Stimulated activated CD8-positive, alpha-beta memory T cell treated with anti-CD3 and anti-CD28 coated beads, Interleukin-4, amount 100 ng/mL, for 24 hours (primary cell): Measurements from ENCODE around the gene GRIK2.

Source experiments
- DNase-seq: peaks from one replicate; pipeline ENCODE4 v3.0.0-alpha.2; 2020; ENCODE audit warnings: low read depth

The GRIK2 gene

DNA sequence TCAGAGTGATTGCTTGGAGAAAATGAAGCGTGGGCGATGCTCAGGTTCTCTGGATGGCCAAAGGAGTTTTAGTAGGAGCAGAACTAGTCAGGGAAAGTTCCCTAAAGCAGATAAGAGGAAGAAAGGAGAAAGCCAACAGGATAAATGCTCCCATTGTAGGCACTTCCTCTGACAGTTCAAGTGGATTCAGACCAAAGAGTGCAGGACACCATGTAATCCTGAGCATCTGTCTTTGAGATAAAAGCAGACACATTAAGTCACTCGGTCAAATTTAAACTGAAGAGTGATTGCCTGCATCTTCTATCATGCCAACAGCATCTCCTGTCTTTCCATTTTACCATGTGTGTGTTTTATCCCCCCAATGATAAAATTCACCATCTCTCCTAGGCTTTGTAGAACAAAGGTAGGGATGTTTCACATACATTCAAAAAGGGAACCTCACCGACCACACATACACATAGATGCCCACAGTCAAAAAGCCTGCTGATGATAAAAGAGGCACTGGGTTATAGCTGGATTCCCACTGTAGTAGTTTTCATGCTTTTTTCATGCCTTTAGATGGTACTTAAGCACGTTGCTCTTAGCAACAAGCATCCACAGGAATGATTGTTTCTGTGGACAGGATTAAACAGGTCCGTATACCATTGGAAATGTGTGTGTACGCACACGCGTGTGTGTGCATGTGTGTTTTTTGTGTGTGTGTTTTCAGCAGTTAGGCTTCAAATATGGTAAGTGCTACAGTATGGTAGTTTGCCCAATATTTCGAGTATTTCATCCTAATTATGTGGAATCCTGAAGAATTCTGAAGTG is 7.0 kb downstream of the GRIK2 start:
- DNase-seq = no peak

DNA sequence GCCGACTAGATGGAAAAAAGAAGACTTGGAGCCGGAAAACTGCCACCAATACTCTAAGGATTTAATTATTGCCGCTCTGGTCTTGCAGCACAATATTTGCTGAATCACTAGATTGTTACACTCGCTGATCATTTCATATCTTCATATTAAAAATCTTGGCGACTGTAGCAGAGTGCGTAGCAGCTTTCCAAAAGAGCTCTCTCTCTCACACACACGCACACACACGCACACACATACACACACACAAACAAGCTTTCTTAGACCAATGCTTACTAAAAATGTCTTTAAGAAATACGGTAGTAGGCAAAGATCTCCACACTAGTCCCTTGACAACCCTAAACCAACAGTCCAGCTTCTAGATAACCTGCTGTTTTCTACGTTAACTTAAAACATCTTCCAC is 7.7 kb downstream of the GRIK2 start:
- DNase-seq = no peak

DNA sequence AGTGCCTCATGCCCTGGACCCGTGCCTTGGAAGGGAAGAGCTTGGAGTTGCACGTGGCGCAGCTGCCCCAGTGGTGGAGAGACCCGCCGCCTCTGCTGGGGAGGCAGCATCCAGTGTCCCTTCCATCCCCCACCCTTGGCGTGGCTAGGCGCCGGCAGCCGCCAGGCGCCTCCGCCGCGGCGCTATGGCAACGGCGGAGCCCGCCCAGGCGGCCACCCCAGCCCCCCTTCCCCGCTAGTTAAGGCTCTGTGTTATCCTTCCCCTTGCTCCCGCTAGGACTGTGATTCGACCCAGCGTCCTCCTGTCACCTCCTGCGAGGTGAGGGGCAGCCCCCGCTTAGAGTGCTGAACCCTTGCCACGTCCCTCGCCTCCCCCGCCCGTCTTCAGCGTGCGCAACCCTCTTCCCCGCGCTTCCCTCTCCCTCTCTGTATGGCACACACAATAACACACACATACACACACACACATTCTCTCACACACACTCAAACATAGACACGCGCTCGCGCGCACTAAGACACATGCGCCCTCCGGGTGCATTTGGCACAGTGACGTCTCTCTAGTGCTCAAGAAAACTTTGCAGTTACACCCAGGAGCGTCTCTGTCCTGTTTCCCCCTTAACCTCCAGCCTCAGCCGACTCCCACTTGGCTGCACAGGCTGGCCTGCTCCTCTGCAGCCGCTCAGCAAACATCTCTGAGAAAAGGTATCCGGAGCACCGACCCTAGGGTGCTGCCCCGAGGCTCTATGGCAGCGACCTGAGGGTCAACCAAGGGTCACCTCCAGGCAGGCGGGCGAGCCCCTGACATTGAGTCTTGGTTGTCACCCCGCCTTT is 8.5 kb downstream of the GRIK2 start:
- DNase-seq = no peak

DNA sequence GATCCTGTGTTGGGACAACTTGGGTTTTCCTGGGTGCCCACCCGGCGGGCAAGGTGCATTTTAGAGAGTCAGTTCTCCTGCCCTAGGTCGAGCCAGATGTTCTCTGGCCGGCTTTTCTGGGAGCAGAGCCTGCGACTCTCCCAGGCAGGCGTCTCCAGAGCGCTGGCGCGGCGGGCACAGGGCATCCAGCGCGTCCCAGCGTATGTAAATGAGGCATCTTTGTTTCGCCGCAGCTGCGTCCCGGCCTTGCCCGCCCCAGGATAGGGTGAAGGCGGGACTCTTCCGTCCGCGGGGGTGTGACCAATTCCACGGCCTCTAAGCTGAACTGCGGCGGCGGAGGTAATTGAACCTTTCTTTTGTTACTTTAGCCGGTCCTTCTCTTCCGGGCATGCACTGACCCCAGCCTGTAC is 9.1 kb downstream of the GRIK2 start:
- no peak for DNase-seq

DNA sequence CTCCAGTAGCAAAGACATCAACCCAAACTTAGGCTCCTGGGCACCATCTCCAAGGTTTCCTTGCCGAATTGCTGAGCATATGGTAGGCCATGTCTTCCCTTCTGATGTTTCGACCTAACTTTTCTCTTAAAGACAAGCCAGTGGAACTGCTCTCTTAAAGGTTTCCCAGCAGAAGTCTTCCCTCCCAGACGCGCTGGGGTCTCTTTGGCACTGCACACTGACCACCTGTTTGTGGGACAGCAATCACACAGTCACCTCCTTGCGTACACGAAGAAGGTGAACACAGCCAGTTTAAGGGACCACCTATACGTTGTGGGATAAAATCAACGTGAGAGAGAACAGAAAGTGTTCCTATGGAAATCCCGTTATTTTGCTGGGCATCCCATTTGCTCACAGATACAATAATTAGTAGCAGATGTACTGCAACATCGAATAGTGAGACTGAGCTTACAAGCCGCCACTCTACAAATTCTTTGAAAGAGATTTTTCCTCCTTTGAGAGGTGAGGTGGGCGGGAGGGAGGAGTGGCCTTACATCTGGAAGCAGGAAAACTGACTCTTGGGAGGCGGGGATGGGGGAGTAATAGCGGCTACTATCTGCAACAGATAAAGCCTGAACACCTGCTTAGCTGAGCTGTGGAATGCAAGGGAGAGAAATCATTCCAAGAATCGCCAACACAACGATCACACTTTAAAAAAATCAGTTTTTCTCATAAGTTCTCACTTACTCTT is 9.9 kb downstream of the GRIK2 start:
- DNase-seq = no peak

DNA sequence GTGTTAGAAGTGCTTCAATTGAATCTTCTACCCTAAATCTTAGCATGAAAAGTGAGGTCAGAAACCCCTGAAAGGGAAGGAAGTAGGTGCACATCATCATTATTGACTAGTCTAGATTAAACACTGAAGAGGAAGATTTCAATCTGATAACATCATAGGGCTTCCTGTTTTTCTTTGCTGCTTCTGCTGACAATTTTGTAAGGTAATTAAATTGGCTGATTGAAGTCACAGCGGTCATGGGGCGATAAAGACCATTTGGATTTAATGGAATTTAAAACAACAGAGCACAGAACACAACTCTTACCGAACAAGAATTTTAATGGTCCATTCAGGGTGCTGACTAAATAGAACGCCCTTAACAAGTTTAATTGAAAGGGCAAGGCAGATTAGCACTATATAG is 11.3 kb downstream of the GRIK2 start:
- DNase-seq = no peak

DNA sequence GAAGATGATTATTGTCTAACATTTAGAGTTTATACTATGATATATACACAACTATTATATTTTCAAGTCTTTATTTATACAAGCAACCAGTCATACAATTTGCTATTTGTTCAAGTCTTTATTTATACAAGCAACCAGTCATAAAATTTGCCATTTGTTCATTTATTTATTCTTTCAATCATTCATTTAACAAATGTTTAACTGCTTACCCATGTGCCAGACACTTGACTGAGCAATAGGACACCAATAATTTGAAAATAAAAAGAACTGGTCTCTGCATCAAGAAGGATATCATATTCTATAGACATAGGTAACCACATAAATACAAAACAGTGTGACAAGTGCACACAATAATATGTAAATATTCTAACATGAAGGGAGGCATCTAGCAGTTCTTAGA is 20.3 kb downstream of the GRIK2 start:
- no peak for DNase-seq

DNA sequence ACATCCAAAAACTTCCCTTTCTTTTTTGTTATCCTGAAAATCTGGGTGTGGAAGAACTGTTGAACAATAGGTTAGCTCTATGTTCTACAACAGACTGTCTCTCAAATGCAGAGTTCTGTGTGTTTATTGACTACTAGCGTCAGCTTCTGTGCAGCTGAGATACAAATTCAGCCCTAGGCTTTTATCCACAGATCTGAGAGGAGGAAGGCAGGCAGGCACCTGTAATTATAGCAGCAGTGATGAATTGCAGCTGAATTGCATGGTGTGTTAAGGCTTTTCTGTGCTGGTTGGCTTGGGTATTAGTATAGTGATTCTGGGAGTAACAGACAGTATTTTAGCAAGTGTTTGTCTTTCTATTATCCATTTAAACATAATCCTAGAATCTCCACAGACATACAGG is 24.4 kb downstream of the GRIK2 start:
- DNase-seq = no peak

DNA sequence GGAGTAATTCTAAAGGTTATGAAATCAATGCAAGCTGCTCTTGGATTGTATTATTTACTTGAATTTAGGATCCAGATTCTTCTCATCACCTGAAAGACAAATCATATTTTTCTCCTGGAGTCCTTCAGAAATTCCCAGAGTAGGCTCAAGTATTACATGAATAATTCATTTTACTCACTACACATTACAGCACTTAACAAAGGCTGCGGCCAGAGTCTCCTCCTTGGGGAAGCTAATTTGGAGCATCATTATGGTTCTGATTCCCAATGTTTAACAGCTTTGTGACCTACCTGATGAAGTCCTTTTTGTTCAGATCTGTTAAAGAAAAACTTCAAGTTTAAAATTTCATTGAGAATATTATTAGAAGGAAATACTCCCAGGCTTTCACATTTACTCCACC is 28.7 kb downstream of the GRIK2 start:
- no peak for DNase-seq

DNA sequence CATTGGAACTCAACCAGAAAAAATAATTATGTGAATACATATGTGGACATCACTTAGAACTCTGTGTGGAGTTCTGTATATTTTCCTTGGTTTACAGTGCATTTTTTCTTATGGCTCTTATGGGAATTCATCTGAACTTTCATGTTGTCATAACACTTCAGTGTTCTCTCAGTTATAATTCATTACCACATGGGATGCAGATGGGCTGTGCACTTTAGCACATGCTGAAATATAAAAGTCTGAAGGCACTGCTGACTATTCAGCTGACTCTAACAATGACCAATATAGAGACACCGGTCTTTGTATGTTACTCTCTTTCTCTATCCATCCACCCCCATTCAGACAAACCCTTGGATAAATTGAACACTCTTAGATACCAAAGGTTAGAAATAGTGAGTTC is 29.3 kb downstream of the GRIK2 start:
- no peak for DNase-seq

DNA sequence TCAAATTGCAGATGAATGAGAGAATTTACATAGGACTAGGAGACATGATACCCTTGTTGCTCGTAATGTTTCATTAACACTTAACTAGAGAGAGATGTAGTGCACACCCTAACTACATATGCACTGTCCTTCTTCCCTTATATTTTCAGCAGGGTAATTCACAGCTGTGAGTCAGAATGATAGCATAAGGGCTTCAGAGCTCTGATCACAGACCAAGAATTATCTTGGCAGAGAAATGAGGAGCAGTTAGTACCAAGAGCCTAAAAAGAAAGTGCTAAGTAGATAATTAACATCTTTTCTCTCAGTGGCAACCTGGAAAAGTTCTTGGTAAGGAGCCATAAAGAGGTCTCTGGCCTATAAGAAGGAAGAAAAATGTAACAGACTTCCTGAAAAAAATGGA is 35.8 kb downstream of the GRIK2 start:
- no peak for DNase-seq

DNA sequence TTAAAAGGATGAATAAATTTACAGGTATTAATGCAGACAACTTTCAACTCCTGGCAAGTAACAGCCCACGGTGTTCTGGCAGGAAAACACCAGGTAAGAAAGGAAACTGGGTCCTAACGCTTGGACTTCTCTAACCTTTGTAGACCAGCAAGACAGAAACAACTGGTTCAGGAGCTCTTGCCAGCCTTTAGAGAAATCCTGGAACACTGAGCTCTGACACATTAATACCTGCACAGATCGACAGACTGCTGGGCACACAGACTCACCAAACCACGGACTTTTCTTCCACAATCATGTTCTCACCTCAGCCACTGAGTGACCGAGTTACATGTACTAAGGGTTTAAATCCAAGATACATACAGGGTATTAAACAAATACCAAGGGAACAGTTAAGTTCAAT is 36.3 kb downstream of the GRIK2 start:
- DNase-seq = no peak

DNA sequence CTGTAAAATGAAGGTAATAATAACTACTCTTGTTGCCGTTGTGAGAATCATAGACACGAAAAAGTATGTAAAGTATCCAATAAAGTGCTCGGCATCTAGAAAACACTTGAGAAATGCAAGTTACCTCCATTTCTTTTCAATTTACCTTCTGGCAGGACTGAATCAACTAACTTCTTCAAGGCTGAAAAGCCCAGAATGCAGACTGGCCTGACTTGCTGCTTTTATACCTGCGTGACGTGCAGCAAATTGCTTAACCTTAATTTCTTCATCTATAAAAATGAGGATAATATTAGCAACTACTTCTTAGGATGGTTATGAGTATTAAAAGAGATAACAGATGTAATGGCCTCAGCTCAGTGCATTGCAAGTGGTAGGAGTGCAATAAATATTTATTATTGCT is 39.6 kb downstream of the GRIK2 start:
- no peak for DNase-seq

DNA sequence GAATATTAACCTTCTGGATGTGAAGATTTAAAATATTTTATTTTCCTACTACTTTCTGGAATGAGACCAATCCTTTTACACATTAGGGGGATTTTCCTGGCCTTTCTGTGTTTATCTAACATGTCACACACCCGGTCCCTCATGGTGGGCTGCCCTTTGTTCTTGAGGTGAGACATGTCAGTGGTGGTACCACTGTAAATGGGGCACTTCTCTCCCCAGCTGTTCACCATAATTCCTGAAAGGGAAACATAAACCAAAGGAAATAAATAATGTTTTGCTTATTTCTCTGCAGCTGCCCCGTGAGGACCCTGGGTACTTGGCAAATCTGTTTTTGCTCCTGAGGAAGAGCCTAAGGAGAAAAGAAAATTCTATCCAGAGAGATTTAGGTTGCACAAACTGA is 41.1 kb downstream of the GRIK2 start:
- DNase-seq = no peak

DNA sequence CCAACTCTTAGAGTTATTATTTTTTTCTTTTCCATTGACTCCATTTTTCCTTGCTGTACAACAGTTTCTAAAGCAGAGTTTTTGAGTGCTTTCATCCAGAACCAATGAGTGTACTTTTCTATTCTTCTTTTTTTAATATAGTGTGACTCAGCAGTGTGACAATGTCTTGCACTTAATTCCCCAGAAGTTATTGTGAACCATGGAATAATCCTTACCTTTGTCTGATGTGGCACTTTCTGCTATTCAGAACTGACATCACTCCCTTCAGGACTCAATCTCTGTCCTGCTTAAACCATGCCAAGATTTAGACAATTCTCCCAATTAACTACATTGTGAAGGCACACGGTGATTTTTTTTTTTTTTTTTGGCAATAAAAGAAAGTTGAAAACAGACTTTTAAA is 41.5 kb downstream of the GRIK2 start:
- no peak for DNase-seq

DNA sequence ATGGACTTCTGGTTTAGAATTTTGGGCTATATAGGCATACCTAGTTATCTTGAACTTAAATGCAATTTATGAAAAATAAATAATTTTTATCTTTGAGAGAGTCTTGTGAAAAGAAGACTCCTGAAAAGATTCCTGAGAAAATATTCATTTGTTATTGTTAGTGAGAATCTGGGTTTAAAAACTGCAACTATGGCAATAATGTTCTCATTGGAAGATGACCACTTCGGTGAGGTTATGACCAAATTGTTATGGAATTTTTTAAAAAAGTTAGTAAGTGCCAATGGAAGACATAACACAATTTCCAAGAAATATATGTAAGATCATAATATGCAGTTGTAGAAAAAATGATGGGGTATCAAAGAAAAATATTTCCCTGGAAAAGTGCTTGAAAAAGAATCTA is 46.3 kb downstream of the GRIK2 start:
- DNase-seq = no peak

DNA sequence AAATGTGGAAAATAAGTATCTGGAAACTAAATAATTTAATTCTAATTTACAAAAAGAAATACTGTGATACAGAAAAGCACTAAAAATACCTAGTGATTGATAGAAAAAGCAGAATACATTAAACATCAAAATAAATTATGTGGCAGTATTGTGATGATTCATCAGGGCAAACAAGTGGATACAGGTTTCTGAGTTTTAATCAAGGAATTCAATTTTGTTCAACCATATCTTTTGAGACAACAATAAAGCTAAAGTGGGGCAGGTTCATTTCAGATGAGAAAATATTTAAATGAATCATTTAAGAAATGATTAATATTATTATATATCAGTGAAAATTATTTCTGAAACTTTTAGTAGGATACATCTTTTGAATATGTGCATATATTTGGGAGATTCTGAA is 49.8 kb downstream of the GRIK2 start:
- no peak for DNase-seq

DNA sequence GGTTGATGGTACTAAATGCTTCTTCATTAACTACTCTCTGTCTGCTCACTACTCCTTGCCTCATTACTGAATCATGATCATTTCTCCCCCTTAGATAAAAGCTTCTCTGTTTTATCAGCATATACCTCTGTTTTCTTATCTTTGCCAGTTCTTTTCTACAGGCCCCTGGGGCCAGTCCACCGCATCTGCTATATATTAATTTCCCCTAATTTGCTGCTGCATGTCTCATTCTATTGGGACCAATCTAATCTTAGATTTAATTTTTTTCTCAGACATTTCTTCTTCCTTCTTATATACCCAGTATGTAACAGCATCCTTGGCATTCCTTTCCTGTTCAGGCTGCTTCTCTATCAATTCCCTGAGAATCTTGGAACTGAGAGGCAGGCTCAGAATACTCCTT is 51.2 kb downstream of the GRIK2 start:
- DNase-seq = no peak

DNA sequence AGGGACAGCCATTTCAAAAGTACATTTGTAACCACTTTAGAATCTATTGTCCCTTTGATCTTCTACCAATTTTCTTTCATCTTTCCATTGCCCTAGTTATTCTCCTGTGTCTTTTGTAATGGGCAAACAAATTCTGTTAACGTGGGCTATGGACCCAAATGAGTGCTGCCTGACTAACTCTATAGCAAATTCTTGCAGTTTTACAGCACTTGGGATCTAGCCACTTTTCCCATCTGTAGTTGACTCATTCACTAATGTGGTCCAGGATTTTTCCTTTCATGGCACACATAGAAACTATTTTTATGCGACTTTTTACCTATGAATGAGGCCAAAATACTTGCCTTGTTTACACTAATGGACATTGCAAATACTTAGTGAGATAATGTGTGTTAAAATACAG is 52.0 kb downstream of the GRIK2 start:
- DNase-seq = no peak

DNA sequence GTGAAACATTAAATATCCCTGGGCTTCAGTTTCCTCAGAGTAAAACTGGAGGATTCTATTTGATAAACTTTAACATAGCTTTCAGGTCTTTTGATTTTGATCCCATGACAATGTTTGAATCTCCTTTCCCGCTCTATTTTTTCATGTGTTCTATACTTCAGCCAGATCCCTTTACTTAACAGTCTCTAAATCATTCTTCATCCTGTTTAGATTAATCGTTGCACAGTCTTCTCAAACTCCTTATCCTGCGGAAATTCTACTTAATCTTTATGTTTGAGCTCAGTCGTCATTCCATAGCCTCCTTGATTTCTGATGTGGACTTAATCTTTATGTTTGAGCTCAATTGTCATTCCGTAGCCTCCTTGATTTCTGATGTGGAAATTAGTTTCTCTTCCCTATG is 57.4 kb downstream of the GRIK2 start:
- DNase-seq = no peak

DNA sequence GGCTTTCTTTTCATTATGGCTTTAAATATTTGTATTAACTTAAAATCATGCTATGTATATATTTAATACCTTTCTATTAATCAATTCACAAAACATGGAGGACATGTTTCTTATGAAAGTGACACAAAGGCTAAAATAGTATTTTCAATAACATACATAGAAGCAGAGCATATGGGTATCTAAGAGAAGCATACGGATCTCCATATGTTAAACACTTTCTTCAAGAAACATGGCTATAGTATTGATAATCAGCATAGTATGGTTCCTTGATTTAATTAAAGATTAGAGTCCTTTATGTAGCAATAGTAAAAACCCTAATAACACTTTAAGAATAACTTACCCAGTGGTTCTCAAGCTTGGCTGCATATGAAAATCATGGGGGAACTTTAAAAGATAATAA is 58.5 kb downstream of the GRIK2 start:
- DNase-seq = no peak

DNA sequence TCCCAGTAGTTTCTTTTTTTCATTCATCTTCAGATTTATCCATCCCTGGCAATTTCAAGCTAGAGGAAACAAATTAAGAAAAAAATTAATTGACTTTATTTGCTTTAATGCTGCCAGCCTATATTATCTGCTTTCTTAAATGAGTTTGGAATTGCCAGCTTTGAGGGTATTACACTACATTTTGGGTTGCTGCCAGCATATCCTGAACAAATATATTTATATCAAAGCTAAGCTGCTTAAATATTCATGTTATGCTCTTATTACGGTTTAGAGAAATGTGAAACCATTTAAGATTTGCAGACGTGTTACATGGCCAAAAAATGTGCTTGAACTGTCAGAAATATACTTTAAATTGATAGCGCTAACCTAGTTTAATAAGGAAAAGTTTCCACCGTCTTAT is 59.7 kb downstream of the GRIK2 start:
- no peak for DNase-seq

DNA sequence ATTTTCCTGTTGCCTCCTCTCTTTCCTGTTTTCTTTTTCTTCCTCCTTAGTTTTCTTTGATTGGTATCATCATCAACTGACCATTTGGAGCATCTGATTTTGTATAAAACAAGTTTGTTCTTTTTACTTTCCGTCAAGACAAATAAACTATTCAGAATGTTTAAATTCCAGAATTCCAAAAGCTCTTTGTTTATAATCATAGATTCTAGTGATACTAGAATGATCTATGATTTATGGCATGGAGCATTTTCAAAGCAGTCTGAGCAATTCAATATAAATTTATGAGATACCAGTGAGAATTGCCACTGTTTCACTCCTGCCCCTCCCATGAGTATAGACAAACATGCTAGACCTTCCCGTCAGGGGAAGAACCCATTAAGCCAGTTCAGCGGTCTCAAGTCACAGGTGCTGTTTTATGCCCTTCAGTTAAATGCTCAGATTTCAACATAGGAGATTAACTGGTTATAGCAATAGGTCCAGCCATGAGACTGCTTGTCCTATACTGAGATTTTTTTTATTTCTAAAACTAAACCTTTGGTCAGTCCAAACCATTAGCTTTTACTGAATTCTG is 60.7 kb downstream of the GRIK2 start:
- no peak for DNase-seq
